Measurements from ENCODE around the gene NETO1. TPM values are rescaled to one million over a fixed set of nuclear protein-coding genes. Genes with fewer than 3 reads are reported as not detected.

NETO1 gene, protein sequence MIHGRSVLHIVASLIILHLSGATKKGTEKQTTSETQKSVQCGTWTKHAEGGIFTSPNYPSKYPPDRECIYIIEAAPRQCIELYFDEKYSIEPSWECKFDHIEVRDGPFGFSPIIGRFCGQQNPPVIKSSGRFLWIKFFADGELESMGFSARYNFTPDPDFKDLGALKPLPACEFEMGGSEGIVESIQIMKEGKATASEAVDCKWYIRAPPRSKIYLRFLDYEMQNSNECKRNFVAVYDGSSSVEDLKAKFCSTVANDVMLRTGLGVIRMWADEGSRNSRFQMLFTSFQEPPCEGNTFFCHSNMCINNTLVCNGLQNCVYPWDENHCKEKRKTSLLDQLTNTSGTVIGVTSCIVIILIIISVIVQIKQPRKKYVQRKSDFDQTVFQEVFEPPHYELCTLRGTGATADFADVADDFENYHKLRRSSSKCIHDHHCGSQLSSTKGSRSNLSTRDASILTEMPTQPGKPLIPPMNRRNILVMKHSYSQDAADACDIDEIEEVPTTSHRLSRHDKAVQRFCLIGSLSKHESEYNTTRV
- 16.3 to 23.4 TPM (median 19.2 TPM) in 3 replicates for polyA plus RNA-seq
- polyA plus RNA-seq (2011; ENCODE audit: low read depth), result 2.5 TPM
- polyA plus RNA-seq (2011; cell fraction: cytosol; rRNA removed), result 17.6 and 20.0 TPM in 2 replicates
- 20.6 and 21.5 TPM in 2 replicates for polyA plus RNA-seq (2011; cell fraction: nucleus; rRNA removed)
- polyA plus RNA-seq (2012; ENCODE audit: low replicate concordance), result 2.0 and 19.9 TPM in 2 replicates
- 8.5 to 33.8 TPM (median 26.2 TPM) in 3 replicates for polyA minus RNA-seq
- 19.6 TPM for polyA minus RNA-seq (2011; cell fraction: cytosol; rRNA and poly(A)+ RNA removed)
- polyA minus RNA-seq (2011; cell fraction: nucleus; rRNA and poly(A)+ RNA removed), result 59.7 and 70.4 TPM in 2 replicates

DNA sequence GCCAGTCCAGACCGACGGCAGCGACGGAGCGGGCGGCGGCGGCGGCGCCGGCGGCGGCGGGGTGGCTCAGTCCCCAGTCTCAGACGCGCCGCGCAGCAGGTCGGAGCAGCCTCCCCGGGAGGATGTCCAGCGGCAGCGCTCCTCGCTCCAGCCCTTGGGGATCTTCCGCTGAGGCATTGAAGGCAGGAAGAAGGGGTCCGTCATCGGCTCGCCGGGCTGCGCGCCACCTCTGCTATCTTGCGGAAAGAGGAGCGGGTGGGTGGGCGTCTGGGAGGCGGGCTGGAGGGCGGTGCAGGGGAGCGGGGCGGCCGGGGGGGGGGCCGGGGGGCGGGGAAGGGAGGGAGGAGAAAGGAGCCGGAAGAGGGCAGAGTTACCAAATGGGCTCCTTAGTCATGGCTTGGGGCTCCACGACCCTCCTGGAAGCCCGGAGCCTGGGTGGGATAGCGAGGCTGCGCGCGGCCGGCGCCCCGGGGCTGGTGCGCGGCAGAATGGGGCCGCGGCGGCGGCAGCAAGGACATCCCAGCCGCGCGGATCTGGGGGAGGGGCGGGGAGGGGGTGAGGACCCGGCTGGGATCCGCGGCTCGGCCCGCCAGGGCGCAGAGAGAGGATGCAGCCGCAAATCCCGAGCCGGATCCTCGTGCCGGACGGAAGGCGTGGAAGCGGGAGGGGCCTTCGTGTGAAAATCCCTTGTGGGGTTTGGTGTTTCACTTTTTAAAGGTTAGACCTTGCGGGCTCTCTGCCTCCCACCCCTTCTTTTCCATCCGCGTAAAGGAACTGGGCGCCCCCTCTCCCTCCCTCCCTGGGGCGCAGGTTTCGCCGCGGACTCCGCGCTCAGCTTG, at the start of gene NETO1:
Gene NETO1 (minus strand): TSS at position 242 of the 839 bp plus-strand sequence. CDS start 696 bp downstream, outside the sequence.
- DNase-seq (ENCODE audit: low read depth, low spot score) (no peak), FAIRE-seq (no peak)
- Histone ChIP-seq H3K79me2 (ENCODE audit: control insufficient read depth, insufficient read depth, low read length) (peaks cover 19% of the 10 kb centered on the region), H3K4me3 (ENCODE audit: control insufficient read depth in 2 of 3, extremely low read depth in 1 of 3, insufficient read depth in 2 of 3, low read depth in 1 of 3, low read length in 3 of 3) (peak within 1 kb of the TSS; percentile 59 to 91 (median 71)), H4K20me1 (ENCODE audit: control insufficient read depth, extremely low read depth, insufficient read depth, low read length) (no peaks in the 10 kb centered on the region), H3K27me3 (ENCODE audit: control insufficient read depth, extremely low read depth, insufficient read depth, low read length) (peaks cover 21% of the 10 kb centered on the region), H3K4me2 (ENCODE audit: control insufficient read depth, extremely low read depth, insufficient read depth, low read depth, low read length) (peak within 1 kb of the TSS; percentile 87), H3K9me1 (ENCODE audit: control insufficient read depth, extremely low read depth, insufficient read depth, low read length) (no peaks in the 10 kb centered on the region), H3K36me3 (ENCODE audit: control insufficient read depth in 2 of 2, extremely low read depth in 1 of 2, insufficient read depth in 2 of 2, low read length in 2 of 2) (no peaks in the 10 kb centered on the region), H3K4me1 (ENCODE audit: control insufficient read depth, extremely low read depth, insufficient read depth, low read length) (peaks cover 6% of the 10 kb centered on the region), H2AFZ (ENCODE audit: control insufficient read depth, low read length) (peak within 1 kb of the TSS; percentile 79), H3K27ac (ENCODE audit: control insufficient read depth, insufficient read depth, low read length) (peak within 1 kb of the TSS; percentile 31), H3K9me3 (ENCODE audit: control insufficient read depth, low read depth, low read length) (no peaks in the 10 kb centered on the region), H3K9ac (ENCODE audit: control insufficient read depth, extremely low read depth, insufficient read depth, low read length) (peak within 1 kb of the TSS; percentile 69)
- dilution Hi-C loops (cut with MboI; ENCODE audit: extremely low pct_ligation_motif_present, low sequenced_read_pairs), result no loop called here
- TF ChIP-seq CTCF (optimal IDR thresholded peaks at IDR 0.05 in 1 of 3, IDR thresholded peaks at IDR 0.05 in 1 of 3, conservative IDR thresholded peaks at IDR 0.05 in 1 of 3; ENCODE audit: extremely low read depth in 1 of 3, insufficient read depth in 2 of 3, low read length in 3 of 3), result no peak
- TF ChIP-seq EZH2 (IDR thresholded peaks at IDR 0.05; ENCODE audit: low read length), result no peak

DNA sequence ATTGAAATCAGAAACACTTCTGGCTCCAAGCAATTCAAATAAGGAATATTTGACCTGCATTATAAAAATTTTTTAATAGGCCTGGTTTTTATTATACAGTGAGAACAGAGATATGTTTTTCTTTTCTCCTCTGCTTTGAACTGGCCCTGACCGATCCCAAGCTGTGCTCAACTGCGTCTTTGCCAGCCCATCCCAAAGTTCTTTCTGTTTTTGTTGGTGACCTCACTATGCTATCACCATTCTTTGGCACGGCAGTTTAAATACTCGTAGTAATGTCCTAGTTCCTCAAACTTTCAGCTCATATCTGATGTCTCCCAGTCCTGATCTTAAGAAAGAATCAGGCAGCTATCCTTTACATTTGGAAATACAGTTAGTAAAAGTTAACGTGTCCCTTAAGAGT, 42.3 kb upstream of the NETO1 start:
- Histone ChIP-seq H3K4me3 (ENCODE audit: control insufficient read depth in 2 of 3, extremely low read depth in 1 of 3, insufficient read depth in 2 of 3, low read depth in 1 of 3, low read length in 3 of 3) (no peak overlapping the region), H3K27ac (ENCODE audit: control insufficient read depth, insufficient read depth, low read length) (no peak overlapping the region), H3K9ac (ENCODE audit: control insufficient read depth, extremely low read depth, insufficient read depth, low read length) (no peak overlapping the region), H3K36me3 (ENCODE audit: control insufficient read depth in 2 of 2, extremely low read depth in 1 of 2, insufficient read depth in 2 of 2, low read length in 2 of 2) (no peaks in the 10 kb centered on the region), H2AFZ (ENCODE audit: control insufficient read depth, low read length) (no peak overlapping the region), H3K9me3 (ENCODE audit: control insufficient read depth, low read depth, low read length) (no peaks in the 10 kb centered on the region), H3K9me1 (ENCODE audit: control insufficient read depth, extremely low read depth, insufficient read depth, low read length) (no peaks in the 10 kb centered on the region), H3K4me1 (ENCODE audit: control insufficient read depth, extremely low read depth, insufficient read depth, low read length) (no peaks in the 10 kb centered on the region), H3K4me2 (ENCODE audit: control insufficient read depth, extremely low read depth, insufficient read depth, low read depth, low read length) (no peak overlapping the region), H3K27me3 (ENCODE audit: control insufficient read depth, extremely low read depth, insufficient read depth, low read length) (no peaks in the 10 kb centered on the region), H3K79me2 (ENCODE audit: control insufficient read depth, insufficient read depth, low read length) (no peaks in the 10 kb centered on the region), H4K20me1 (ENCODE audit: control insufficient read depth, extremely low read depth, insufficient read depth, low read length) (no peaks in the 10 kb centered on the region)
- TF ChIP-seq EZH2 (IDR thresholded peaks at IDR 0.05; ENCODE audit: low read length), result no peak
- no peak for TF ChIP-seq CTCF (optimal IDR thresholded peaks at IDR 0.05 in 1 of 3, IDR thresholded peaks at IDR 0.05 in 1 of 3, conservative IDR thresholded peaks at IDR 0.05 in 1 of 3; ENCODE audit: extremely low read depth in 1 of 3, insufficient read depth in 2 of 3, low read length in 3 of 3)
- dilution Hi-C loops (cut with MboI; ENCODE audit: extremely low pct_ligation_motif_present, low sequenced_read_pairs), result no loop called here
- FAIRE-seq (no peak), DNase-seq (ENCODE audit: low read depth, low spot score) (no peak)
